EH (cell line): ENCODE results near the gene DECR2.
"Not testable (repeated sequence)": the region's sequence is repeated elsewhere in the genome, so short reads cannot be mapped to it uniquely, and the experiment has no call there.

ENCODE experiments used
- DNase-seq: peaks from one replicate; pipeline ENCODE4 v3.0.0-alpha.2; 2015; ENCODE audit warnings: low read depth

DECR2 gene

DNA sequence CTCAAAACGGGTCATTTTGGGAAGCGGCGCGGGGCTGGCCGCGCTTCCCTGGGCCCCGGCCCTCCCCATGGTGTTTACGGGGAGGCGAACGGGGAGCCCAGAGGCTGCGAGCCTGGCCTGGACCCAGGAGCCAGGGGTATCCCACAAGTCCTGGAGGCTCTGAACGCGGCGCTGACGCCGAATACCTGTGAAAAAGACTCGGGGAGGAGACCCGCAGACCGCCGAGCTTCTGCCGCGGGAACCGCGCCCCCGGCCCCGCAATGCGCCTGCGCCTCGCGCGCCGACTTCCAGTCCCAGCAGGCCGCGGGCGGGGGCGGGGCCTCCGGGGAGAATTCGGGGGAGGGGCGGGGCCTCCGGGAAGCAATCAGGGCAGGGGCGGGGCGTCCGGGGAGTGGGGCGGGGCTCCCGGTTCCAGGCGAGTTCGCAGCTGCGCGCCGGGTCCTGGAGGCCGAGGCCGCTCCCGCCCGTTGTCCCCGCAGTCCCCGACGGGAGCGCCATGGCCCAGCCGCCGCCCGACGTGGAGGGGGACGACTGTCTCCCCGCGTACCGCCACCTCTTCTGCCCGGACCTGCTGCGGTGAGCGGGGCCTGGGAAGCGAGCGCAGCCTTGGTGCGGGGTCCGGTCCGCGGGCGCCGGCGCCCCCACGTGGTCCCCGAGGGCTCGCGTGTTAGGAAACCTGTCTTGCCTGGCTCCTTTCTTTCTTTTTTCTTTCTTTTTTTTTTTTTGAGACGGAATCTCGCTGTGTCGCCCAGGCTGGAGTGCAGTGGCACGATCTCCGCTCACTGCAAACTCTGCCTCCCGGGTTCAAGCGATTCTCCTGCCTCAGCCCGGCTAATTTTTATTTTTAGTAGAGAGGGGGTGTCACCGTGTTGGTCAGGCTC lies at the start of gene DECR2:
Gene DECR2, plus strand, starts transcription at position 418 of the 881 bp plus-strand sequence. Its CDS starts 79 bp downstream, at position 497.
- DNase-seq: peak; percentile 89

DNA sequence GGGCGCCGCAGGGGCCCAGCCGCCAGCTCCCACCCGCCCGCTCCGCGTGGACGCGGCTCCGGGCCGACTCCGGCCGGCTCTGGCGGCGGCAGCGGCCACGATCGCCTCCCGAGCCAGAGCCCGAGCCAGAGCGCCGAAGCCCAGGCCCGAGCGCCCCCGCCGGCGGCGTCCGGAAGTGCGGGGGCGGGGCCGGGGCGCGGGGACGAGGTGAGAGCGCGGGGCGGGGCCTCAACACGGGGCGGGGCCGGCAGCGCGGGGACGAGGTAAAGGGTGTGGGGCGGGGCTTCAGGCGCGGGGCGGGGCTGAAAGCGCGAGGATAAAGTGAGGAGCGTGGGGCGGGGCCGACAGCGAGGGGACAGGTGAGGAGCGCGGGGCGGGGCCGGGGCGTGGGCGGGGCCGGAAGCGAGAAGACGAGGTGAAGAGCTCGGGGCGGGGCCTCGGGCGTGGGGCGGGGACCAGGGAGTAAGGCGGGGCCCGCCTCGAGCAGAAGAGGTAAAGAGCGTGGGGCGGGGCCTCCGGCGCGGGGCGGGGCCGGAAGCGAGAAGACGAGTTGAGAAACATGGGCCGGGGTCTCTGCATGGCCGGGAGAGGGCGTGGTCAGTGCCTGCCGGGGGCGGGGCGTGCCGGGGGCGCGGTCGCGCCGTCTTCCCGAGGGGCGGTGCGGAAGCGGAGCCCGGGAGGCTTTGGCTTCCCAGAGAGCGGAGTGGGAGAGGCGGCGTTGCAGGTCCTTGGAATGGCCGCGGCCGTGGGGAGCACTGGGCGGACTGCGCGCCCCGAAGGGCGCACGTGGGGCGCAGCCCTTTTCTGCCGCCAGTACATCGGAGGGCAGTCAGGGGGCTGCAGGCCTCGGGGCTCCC lies 48.9 kb upstream of the DECR2 start, which contains the start of gene AXIN1:
Gene AXIN1, minus strand, starts transcription at position 177 of the 857 bp plus-strand sequence. CDS start 5,698 bp downstream, outside the sequence.
- DNase-seq: peak; percentile 97

DNA sequence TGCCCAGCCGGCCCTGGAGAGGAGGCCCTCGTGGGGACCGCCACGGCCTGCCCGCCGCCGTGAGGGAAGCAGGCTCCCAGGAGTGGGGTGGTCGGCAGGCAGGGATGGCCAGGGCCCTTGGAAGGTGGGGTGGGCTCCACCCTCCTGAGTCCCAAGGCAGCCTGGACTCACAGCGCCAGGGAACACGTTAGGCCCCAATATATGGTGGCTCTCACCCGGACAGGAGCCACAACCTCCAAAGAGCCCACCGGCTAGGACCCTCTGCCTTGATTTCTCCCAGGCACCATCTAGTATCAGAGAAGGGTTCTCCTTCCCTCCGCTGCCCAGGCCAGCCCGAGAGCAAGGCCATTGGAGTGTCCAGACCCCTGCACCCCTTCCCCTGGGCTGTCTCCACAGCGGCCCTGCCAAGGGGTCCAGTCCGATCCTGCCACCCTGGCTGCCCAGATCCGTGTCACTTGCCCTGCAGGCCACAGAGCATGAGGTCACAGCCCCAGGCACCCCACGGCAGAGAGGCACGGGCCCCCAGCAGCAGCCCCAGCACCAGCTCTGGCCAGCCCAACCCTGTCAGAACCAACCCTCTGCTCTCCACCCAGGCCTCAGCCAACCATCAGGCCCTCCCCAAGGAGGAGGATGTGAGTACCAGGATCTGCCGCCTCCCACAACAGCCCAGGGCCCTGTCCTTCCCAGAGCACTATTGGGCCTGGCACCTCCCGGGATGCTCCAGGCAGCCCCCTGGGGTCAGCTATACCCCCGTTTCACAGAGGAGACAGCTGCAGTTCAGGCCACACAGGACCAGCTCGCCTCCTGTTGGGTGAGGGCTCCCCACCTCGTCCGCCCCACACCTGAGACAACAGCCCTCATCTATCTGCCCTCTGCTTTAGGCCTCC lies 48.0 kb upstream of the DECR2 start:
- no peak for DNase-seq

- DNase-seq: no peak
Measured at GRCh38 chr16:354291-354881, 47.3 kb upstream of the DECR2 start.

- no peak for DNase-seq
Measured at GRCh38 chr16:354971-355461, 46.7 kb upstream of the DECR2 start.

- DNase-seq: no peak
Measured at GRCh38 chr16:356741-357140, 44.9 kb upstream of the DECR2 start.

GRCh38 chr16:359067-359763 lies 42.5 kb upstream of the DECR2 start:
- no peak for DNase-seq

DNA sequence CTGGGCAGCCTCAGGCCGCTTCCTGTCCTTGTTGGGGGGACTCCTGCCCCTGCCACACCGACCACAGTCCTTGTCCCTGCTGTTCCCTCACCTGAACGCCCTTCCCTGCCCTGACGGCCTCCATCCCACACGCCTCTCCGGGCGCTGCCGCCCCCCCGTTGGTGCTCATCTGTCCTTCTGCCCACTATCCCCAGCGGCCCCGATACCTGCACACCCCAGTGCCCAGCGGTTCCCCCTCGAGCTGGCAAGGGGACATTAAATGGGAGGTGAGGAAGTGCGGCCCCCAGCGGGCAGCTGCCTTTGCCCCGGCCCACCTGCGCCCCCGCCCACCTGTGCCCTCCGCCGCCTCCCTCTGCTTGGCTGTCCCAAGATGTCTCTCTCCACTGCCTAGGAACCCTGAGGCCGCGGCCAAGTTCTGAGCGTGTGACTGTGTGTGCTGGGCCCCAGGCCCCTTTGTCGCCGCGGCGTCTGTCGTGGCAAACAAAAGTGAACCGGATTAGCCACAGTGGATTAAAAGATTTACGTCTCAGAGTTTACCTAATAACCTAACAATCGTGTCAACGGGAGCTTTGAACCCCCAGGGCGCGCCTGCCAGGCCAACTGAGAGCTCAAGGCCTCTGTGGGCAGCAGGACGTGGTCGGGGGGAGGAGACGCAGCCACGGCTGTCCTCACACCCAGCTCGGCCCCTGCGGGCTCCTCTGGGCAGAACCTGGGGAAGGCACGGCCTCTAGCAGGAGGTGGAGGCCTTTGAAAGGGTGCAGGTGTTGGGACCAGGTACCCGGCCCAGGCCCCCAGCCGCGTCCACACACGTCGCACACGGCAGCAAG lies 41.6 kb upstream of the DECR2 start:
- DNase-seq: no peak

GRCh38 chr16:360698-361336 lies 40.9 kb upstream of the DECR2 start:
- DNase-seq: no peak

- no peak for DNase-seq
Measured at GRCh38 chr16:361341-361871, 40.3 kb upstream of the DECR2 start.

DNA sequence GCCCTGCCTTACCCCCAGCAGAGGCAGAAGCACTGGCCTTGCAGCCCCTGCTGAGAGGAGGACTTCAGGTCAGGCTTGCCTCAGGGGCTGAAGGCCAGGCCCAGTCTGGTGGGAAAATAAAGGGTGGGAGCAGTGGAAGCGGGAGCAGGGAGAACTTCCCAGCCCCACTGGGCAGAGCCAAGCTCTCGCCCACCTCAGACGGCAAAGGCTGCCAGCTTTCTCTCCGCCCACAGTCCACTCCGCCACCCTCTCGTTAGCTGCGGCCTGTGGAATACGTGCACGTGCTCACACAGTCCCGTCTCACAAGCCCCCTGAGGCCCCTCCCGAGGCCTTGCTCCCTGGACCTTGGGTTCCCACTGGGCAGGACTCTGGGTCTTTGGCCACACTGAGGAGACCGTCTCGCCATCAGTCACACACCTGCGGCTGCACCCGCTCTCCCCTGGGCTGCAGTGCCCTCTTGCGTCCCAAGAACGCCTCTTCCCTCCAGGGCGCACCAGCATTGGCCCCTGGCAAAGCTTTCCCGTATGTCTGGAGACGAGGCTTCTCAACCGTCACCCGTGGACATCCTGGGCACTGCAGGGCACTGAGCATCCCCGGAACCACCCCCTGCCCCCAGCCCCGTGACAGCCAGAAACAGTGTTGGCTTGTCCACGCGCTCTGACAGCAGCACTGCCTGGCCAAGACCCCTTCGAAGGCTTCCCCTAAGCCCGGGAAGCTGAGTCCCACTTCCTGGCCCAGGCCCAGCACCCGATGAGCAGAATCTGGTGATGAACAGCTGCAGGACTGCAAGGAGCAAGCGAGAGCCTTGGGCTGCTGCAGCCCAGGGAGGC lies 39.6 kb upstream of the DECR2 start:
- DNase-seq: peak; percentile 76

DNA sequence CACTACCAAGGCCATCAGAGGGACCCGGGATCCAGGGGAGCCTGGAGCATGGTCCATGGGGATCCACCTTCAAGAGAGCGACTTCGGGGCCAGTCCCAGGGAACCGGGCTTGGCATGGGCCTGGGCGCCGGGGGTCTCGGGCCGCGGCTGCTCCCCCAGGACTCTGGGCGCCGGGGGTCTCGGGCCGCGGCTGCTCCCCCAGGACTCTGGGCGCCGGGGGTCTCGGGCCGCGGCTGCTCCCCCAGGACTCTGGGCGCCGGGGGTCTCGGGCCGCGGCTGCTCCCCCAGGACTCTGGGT lies 39.0 kb upstream of the DECR2 start:
- DNase-seq: not testable (repeated sequence)

GRCh38 chr16:363110-363765 lies 38.4 kb upstream of the DECR2 start:
- DNase-seq: peak; percentile 7

DNA sequence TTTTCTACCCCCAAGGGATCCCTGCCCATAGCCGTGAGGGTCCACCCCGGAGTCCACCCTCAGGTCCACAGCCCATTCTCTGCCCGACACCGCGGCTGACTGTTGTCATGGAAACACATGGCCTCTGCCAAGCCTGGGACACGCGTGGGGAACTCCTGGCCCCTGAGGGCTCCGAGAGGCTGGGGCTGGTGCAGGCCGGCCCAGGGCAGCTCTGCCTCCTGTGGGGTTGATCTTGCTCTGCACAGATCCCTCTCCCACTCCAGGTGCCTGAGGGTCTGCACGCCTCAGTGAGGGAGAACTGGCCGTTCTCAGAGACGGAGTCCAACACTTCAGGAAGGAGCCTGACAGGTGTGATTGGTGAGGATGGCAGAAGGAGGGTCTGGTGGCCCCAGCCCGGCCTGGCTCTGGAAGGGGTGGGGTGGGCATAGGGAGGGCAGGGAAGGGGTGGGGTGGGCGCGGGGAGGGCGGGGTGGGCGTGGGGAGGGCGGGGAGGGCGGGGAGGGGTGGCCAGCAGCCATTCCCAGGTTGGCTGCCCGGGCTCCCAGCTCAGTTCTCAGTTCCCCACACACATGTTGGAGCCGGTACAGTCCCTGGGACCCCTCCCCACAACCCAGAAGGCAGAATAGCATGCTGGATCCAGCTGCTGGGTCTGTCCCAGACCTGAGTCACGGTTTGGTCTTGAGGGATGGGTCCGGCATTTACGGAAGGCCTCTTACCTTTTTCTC lies 37.8 kb upstream of the DECR2 start:
- no peak for DNase-seq

DNA sequence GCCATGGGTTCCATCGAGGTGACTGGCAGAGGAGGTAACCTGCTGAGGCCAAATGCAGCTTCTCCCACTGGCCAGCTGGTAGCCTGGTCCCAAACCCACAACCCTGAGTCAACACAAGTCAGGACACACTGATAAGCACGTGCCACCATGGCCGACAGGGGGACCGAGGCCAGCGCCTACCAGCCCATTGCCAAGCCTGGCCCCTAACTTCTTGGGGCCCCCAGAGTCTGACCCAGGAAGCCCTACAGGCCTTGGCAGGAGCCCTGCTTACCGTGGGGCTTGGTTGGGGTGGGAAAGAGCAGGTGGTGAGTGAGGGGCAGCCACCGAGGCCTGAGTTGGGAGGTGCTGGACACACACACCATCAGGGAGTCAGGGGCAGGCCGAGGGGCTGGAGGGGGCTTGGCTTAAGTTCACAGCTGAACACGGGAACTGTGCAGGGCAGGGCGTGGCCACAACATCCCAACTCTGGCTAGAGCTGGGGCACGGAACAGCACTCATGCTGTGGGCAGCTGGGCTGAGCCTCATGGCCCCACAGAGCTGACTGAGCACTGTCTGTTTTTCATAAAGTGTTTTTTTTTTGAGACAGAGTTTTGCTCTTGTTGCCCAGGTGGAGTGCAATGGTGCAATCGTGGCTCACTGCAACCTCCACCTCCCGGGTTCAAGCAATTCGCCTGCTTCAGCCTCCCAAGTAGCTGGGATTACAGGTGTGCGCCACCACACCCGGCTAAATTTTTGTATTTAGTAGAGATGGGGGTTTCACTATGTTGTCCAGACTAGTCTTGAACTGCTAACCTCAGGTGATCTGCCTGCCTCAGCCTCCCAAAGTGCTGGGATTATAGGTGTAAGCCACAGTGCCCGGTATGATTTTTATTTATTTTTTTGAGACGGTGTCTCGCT lies 36.8 kb upstream of the DECR2 start:
- DNase-seq: no peak

GRCh38 chr16:366476-366875 lies 35.2 kb upstream of the DECR2 start:
- DNase-seq: no peak
